Esophagus muscularis mucosa (tissue), 4 donors: Measurements from ENCODE around the gene TOP2A. TPM values are rescaled to one million over a fixed set of nuclear protein-coding genes. Genes with fewer than 3 reads are reported as not detected.
A peak's percentile ranks its signal among the peaks of the same experiment; 100 is the strongest.
"Not testable (repeated sequence)": the region's sequence is repeated elsewhere in the genome, so short reads cannot be mapped to it uniquely, and the experiment has no call there.

Experiments
- DNase-seq: peaks from one replicate; pipeline ENCODE4 v3.0.0-alpha.2; 2017; ENCODE audit errors: extremely low spot score
- H3K27ac ChIP-seq, 4 donors: fragments of 200-600 bp; sonication (generic); replicated peaks in 1 of 4; 1 replicate in 3 of 4; 2 replicates in 1 of 4; pipeline ENCODE4 v1.5.1; 2016 to 2019; ENCODE audit warnings: mild to moderate bottlenecking in 1 of 4
- H3K27me3 ChIP-seq, 4 donors: fragments of 200-600 bp; sonication (generic); one replicate each; pipeline versions ENCODE4 v1.5.1 to v1.6.0; 2016 to 2019
- H3K36me3 ChIP-seq, 4 donors: fragments of 200-600 bp; sonication (generic); one replicate each; pipeline ENCODE4 v1.5.1; 2016 to 2019
- H3K4me1 ChIP-seq, 4 donors: fragments of 200-600 bp; sonication (generic); one replicate each; pipeline ENCODE4 v1.5.1; 2016 to 2019
- H3K4me3 ChIP-seq, 4 donors: fragments of 200-600 bp; sonication (generic); 1 replicate in 2 of 4; 2 replicates in 2 of 4; pipeline ENCODE4 v1.5.1; 2016 to 2019; ENCODE audit warnings: mild to moderate bottlenecking in 4 of 4, moderate library complexity in 1 of 4
- H3K9me3 ChIP-seq, 4 donors: fragments of 200-600 bp; sonication (generic); 1 replicate in 3 of 4; 2 replicates in 1 of 4; pipeline ENCODE4 v1.5.1; 2016 to 2019
- CTCF ChIP-seq, 3 experiments: fragments of 200-600 bp in 2 of 3; fragments of 450-650 bp in 1 of 3; sonication (generic) in 2 of 3; IDR thresholded peaks; one replicate each; pipeline ENCODE4 v1.5.1; 2017 to 2019; ENCODE audit warnings: antibody characterized with exemption in 3 of 3, mild to moderate bottlenecking in 2 of 3, moderate library complexity in 1 of 3
- EP300 ChIP-seq: sonication (generic); formaldehyde crosslinking; IDR thresholded peaks from one replicate; pipeline ENCODE4 v1.6.1; 2017; ENCODE audit warnings: antibody characterized with exemption
- POLR2A ChIP-seq: fragments of 450-650 bp; IDR thresholded peaks from one replicate; pipeline ENCODE4 v1.6.1; 2017; ENCODE audit warnings: antibody characterized with exemption, moderate library complexity, mild to moderate bottlenecking, low read depth
- POLR2AphosphoS5 ChIP-seq, 2 donors: sonication (generic); formaldehyde crosslinking; IDR thresholded peaks; one replicate each; pipeline ENCODE4 v1.6.1; 2017; ENCODE audit warnings: antibody characterized with exemption in 2 of 2
- WGBS: methylation state at CpG from one replicate; pipeline ENCODE4 v1.1.5; 2018; 5-methylcytosine and 5-hydroxymethylcytosine counted together
- intact Hi-C: fragments of 100-400 bp; cut with DNase I; formaldehyde crosslinking; loops from one replicate; pipeline ENCODE4 v1.15.1; 2023
- total RNA-seq, 4 donors: library from RNA; depleted of rRNA; stranded (reverse); fragments of >200 nt; gene quantifications; one replicate each; pipeline versions ENCODE4 v1.1.0 to v1.2.1, GENCODE V29; 2016

Gene TOP2A
- total RNA-seq, 4 donors from 2014 or later = under 0.01 to 1.4 (median 0.30) TPM

- Histone ChIP-seq H3K36me3 (no peaks in the 10 kb centered on the region), H3K27me3 (no peaks in the 10 kb centered on the region), H3K4me1 (peaks cover 0 to 2% (median 0%) of the 10 kb centered on the region in 4 donors), H3K4me3 (no peak overlapping the region), H3K9me3 (no peaks in the 10 kb centered on the region), H3K27ac (no peak overlapping the region)
- TF ChIP-seq EP300 (no peak), CTCF (IDR thresholded peaks at IDR 0.05) (no peak), POLR2AphosphoS5 (IDR thresholded peaks at IDR 0.05) (no peak), POLR2A (no peak)
- 85% methylated on average over 1 of the region's 1 CpG for WGBS
- intact Hi-C loops = loop anchor here (5.0 kb wide), 1 partner anchor 40 kb away; the partner anchor contains the start of gene GJD3
- DNase-seq = no peak
Measured at GRCh38 chr17:40402668-40403067, 15.0 kb downstream of the TOP2A start.

GRCh38 chr17:40399185-40399584 is 18.5 kb downstream of the TOP2A start:
- Histone ChIP-seq H3K36me3 (no peaks in the 10 kb centered on the region), H3K27ac (no peak overlapping the region), H3K9me3 (no peaks in the 10 kb centered on the region), H3K27me3 (no peaks in the 10 kb centered on the region), H3K4me1 (peaks cover 0 to 2% (median 0%) of the 10 kb centered on the region in 4 donors), H3K4me3 (no peak overlapping the region)
- intact Hi-C loops = loop anchor here (2.0 to 5.0 kb wide), 2 partner anchors 134 to 163 kb away; no protein-coding TSS in a partner anchor
- TF ChIP-seq CTCF (IDR thresholded peaks at IDR 0.05) (peak; percentile 58 to 65 (median 62)), POLR2A (no peak), POLR2AphosphoS5 (IDR thresholded peaks at IDR 0.05) (no peak), EP300 (no peak)
- 50% methylated on average over 4 of the region's 4 CpGs for WGBS
- no peak for DNase-seq

- DNase-seq, H3K4me3 ChIP-seq, H3K27me3 ChIP-seq, H3K27ac ChIP-seq, H3K9me3 ChIP-seq, H3K36me3 ChIP-seq, intact Hi-C loops, H3K4me1 ChIP-seq: not testable (repeated sequence)
- WGBS = 98% methylated on average over 3 of the region's 3 CpGs
Measured at GRCh38 chr17:40386555-40386954, 31.1 kb downstream of the TOP2A start.

GRCh38 chr17:40382251-40382650 is 35.4 kb downstream of the TOP2A start:
- no peak overlapping the region for H3K27ac ChIP-seq
- no peaks in the 10 kb centered on the region for H3K4me1 ChIP-seq
- intact Hi-C loops = no loop called here
- no peaks in the 10 kb centered on the region for H3K36me3 ChIP-seq
- 84% methylated on average over 4 of the region's 4 CpGs for WGBS
- TF ChIP-seq POLR2AphosphoS5 (IDR thresholded peaks at IDR 0.05) (no peak), EP300 (no peak), CTCF (IDR thresholded peaks at IDR 0.05) (no peak), POLR2A (no peak)
- no peak for DNase-seq
- H3K27me3 ChIP-seq = no peaks in the 10 kb centered on the region
- no peaks in the 10 kb centered on the region for H3K9me3 ChIP-seq
- no peak overlapping the region for H3K4me3 ChIP-seq

- Histone ChIP-seq H3K4me3 (no peak overlapping the region), H3K27me3 (no peaks in the 10 kb centered on the region), H3K9me3 (no peaks in the 10 kb centered on the region), H3K27ac (no peak overlapping the region), H3K36me3 (no peaks in the 10 kb centered on the region), H3K4me1 (no peaks in the 10 kb centered on the region)
- peak; percentile 66 for DNase-seq
- TF ChIP-seq EP300 (no peak), POLR2A (no peak), CTCF (IDR thresholded peaks at IDR 0.05) (no peak), POLR2AphosphoS5 (IDR thresholded peaks at IDR 0.05) (no peak)
- 93% methylated on average over 7 of the region's 7 CpGs for WGBS
- intact Hi-C loops = no loop called here
Measured at GRCh38 chr17:40378966-40379365, 38.7 kb downstream of the TOP2A start.
